NCI-H82 treated with DMSO at 0.1 percent for 48 hours (cell line): Measurements from ENCODE around the gene GNB1.
A peak's percentile ranks its signal among the peaks of the same experiment; 100 is the strongest.
"Not testable (repeated sequence)": the region's sequence is repeated elsewhere in the genome, so short reads cannot be mapped to it uniquely, and the experiment has no call there.

ENCODE experiments used
- DNase-seq: peaks from one replicate; lab custom pipeline; 2025; ENCODE audit not compliant: unreplicated experiment; lab: John Stamatoyannopoulos, UW

GNB1 gene

DNA sequence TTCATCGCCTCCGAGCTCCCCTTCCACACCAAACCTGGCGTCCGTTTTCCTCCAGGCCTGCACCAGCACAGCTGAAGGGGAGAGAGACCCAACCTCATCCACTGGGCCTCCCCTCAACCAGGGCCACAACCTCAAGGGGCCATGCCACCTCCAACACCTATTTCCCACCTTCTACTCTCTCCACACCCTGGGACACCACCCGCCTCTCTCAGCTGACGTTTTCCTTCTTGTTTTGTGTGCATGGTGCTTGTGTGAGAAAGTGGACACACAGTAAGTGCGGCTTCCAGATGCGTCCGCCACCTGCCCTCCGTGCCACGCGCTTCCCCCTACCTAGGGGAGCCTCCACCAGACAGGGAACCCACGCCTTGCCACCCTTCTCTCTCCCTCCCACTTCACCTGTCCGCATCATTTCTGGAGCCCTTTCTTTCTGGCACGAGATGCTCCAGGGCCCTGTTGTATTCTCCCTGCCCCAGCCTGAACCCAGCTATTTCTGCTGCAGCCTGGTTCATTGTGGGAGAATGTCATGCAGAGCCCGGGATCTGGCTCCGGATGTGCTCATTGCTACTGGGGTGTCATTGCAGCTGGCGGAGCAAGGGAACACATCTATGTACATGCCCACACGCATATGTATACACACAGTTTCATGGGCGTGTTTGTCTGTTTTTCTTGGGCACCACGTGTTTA, 1.3 kb upstream of the GNB1 start:
- DNase-seq, result no peak

GRCh38 chr1:1891349-1892078, 627 bp upstream of the GNB1 start:
- peak; percentile 23 for DNase-seq

DNA sequence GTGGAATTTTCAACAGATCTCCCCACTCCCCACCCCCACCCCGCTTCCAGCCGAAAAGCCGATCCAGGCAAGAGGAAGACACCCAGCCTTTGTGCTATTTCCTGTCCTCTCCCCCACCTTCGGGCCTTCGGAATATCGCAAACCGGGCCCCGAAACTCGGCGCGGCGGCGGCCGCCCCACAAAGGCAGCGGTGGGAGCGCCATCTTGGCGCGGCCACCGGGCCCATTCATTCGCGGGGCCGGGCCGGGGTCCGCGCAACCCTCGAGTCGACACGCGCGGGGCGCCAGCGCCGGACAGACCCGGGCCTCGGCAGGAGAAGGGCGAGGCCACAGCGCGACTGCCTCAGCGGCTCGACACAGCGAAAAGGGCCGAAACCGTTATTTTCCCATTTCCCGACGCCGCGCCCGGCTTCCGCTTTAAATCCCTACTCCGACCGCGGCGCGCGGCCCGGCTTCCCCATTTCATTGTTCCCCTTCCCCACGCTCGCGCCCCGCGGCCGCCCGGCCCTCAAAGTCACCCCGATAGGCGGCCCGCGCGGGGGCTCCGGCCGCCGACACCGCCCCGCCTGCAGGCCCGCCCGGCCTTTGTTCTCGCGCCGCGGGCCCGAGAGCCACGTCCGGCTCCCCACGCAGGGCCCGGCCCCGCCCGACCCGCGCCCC, 911 bp downstream of the GNB1 start:
- no peak for DNase-seq

GRCh38 chr1:1889090-1889750, 1.7 kb downstream of the GNB1 start:
- DNase-seq, result no peak

DNA sequence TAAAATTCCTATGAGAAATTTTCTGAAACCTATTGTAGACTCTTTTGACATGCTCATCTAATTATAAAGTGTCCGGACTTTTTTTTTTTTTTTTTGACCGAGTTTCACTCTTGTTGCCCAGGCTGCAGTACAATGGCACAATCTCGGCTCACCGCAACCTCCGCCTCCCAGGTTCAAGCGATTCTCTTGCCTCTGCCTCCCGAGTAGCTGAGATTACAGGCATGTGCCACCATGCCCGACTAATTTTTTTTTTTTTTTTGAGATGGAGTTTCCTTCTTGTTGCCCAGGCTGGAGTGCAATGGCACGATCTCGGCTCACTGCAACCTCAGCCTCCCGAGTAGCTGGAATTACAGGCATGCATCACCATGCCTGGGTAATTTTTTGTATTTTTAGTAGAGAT, 7.0 kb downstream of the GNB1 start:
- DNase-seq, result not testable (repeated sequence)

DNA sequence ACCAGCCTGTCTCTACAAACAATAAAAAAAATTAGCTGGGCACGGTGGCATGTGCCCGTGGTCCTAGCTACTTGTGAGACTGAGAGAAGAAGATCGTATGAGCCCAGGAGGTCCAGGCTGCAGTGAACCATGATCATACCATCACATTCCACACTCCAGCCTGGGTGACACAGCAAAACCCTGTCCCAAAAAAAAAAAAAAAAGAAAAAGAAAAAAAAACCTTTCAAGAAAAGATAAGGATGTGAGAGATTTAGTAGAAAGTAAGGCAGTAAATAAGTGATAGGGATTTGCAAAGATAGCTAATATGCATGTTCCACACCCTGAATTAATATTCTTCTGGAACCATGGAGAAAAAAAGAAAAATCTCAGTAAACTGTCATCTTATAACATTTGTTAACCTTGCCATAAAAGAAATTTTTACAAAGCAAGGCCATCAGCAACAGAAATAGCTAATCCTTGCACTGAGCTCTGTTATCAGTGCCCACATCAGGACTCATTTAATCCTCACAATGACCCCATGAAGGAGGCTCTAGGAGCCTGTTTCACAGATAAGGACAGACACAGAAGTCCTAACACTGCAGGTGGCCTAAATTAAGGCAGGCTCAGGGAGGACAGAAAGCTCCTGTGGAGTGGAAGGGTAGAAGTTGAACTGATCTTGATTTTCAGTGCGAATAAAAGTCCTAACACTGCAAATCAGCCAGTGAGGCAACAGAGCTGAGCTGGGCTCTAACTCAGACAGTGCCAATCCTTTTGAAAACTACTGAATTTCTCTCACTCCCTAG, 7.6 kb downstream of the GNB1 start:
- DNase-seq, result no peak

- peak; percentile 33 for DNase-seq
Measured at GRCh38 chr1:1881727-1882126, 9.2 kb downstream of the GNB1 start.

DNA sequence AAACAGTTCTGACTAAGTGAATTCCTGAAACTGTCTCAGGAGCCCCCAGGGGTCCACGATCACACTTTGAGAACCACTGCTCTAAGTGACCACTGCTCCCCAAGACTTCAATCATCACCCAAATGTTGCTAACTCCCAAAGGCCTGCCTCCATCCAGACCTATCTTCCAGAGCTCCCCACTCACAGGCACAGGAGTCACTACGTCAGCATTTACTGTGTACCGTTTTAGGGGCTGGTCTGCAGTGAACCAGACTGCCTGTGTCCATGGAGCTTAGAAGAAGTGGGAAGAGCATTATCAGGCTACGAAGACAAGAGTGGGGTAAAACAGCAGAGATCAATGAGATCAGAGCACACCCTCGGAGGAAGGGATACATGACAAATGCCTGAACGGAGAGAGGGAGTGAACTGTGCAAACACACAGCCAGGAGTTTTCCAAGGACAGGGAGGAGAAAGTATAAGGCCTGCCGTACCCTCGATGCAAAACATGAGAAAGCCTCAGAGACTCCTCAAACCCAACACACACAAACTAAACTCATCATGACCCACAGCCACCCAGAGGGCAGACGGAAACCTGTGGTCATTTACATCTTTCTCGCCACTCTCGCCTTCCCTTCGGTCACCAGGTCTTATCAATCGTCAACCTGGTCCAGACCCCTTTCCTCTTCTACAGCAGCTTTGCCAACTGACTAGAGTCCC, 10.1 kb downstream of the GNB1 start:
- DNase-seq, result no peak

DNA sequence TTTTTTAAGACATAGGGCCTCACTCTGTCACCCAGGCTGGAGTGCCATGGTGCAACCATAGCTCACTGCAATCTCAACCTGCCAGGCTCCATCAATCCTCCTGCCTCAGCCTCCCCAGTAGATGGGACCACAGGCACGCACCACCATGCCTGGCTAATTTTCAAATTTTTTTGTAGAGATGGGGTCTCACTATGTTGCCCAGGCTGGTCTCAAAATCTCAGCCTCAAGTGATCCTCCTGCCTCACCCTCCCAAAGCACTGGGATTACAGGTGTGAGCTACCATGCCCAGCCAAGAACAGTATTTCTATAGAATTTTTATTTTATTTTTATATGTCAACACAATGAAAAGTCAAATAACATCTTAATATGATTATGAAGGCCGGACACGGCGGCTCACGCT, 10.9 kb downstream of the GNB1 start:
- DNase-seq, result no peak

DNA sequence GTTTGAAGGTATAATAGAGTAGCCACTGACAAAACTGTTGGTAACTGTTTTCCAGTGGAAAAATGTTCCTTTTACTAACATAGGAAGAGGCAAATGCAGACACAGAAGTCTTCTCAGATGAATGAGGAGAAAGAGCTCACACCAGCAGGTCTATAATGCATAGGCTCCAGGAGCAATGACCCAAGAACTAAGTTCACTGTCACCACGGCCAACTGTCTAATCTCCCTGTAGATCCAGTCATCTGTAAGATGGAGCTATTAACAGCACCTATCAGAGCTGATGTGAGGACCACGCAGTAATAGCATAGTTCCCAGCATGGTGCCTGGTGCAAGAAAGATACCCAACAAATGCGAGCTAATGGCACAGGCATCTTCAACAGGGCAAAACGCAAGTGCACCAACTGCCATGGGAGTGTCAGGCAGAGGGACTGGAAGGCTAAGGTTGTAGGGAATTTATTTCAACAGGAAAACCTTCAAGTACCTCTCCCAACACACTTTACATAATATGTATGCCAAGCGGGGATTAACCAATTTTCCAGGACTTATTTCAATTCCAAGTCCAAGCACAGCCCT, 12.9 kb downstream of the GNB1 start:
- no peak for DNase-seq

DNA sequence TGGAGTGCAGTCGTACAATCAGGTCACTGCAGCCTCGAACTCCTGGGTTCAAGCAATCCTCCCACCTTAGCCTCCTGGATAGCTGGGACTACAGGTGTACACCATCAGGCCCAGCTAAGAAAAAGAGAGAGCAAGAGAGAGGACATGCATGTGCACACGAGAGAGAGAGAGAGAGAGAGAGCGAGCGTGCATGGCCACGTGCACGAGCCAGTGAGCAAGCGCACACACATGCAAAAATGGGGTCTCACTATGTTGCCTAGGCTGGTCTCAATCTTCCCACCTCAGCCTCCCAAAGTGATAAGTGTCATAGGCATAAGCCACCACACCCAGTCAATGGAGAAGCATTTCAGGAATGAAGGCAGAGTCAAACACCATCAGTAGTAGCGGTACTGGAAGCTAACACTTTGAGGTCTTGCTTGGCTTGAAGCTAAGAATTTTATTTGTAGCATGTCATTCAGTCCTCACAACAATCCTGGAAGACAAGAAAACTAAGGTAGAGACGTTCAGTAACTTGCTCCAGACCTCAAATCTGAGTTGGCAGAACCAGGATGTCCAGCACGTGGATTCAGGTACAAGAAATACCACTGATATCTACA, 14.5 kb downstream of the GNB1 start:
- no peak for DNase-seq

GRCh38 chr1:1875932-1876331, 15.0 kb downstream of the GNB1 start:
- DNase-seq, result no peak

GRCh38 chr1:1874901-1875300, 16.0 kb downstream of the GNB1 start:
- DNase-seq, result no peak

- DNase-seq, result no peak
Measured at GRCh38 chr1:1873186-1873585, 17.7 kb downstream of the GNB1 start.

DNA sequence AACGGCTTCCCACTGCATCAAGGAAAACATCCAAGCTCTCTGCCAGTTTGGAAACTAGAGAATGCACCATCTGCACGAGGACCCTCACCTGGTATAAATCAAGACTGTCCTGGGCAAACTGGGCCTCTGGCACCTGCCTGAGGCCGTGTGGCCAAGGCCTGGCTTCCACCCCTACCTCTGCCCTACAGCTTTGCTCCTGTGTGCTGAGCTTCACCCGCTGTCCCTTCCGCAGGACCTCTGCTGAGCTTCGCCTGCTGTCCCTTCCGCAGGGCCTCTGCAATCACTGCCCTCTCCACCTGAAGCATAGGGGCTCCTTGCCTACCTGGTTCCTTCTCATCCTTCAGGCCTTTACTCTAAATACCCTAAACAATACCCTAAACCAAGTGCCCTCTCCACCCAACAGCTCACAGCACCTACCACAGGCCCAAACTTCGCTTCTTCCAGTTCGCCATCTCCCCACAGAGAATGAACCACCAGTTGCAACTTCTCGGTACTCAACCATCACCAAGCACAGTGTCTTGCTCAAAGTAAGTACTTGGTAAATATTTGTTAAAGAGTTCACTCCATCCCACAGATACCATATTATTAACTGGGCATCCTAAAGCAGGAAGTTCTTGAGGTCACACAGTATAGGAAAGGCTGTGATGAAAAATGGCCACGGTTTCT, 18.4 kb downstream of the GNB1 start:
- DNase-seq, result no peak

DNA sequence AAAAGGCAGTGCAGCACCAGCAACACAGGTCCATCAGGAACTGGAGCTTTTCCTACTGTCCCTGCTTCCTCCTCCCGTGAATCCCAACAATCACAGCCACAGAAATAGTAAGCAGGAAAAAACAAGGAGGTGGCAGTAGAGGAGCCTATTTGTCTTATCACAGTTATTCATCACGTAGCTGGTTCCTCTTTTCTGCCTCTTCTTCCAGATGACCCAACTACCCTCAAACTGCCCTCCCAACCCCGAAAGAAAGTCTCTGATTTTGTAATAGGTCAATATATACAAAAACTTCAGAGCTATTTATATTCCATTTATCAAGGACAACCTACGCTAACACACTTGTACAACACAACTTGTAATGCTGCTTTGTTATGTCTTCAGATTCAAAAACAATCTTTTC, 21.4 kb downstream of the GNB1 start:
- DNase-seq, result no peak

DNA sequence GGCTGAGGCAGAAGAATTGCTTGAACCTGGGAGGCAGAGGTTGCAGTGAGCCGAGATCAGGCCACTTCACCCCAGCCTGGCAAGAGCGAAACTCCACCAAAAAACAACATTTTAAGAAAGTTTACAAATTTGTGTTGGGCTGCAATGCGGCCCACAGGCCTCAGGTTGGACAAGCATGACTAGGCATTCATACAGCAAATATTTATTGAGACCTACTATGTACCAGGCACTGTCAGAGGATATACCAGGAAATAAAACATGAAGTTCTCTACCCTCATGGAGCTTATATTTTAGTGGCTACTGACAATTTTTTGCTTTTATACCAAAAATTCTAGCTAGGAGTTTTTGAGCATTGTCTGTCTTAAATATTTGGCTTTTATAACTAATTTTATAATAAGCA, 23.7 kb downstream of the GNB1 start:
- DNase-seq, result no peak

GRCh38 chr1:1862905-1863547, 27.9 kb downstream of the GNB1 start:
- no peak for DNase-seq
